GM21367 (cell line): Measurements from ENCODE around the gene RANBP10.
"Not testable (repeated sequence)": the region's sequence is repeated elsewhere in the genome, so short reads cannot be mapped to it uniquely, and the experiment has no call there.

ENCODE experiments used
- ATAC-seq: cut with Tn5 transposase; IDR thresholded peaks from one replicate; pipeline ENCODE4 v1.9.1; 2021; ENCODE audit not compliant: unreplicated experiment

The RANBP10 gene

DNA sequence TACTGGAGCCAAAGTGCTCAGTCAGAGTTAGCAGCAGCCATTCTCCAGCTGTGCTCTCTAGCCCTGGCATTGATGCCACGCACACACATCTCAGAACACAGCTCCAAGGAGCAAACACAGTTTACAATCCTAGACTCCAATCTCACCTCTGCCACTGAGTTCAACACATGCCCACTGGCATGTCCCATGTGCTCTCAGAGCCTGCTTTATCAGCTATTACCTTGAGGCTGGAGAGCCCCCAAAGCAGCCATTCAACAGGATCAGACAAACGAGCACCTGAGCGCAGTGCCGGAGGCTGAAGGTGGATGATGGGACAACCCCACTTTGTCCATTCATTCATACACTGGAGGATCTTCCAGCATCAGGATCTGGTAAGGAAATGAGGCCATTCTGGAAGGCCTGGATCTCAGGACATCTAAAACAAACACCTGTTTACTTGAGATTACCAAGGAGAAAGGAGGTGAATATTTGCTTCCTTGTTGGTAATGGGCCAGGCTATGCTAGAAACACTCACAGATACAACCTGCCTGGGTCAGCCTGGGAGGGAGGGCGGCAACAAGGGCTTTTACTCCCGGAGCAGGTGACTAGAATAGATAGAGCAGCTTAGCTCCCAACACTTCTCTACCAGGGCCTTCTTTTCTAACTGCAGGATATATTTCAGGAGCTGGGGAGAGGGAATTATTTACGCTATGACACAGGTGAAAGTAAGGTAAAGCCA is 25.4 kb downstream of the RANBP10 start:
- no peak for ATAC-seq

DNA sequence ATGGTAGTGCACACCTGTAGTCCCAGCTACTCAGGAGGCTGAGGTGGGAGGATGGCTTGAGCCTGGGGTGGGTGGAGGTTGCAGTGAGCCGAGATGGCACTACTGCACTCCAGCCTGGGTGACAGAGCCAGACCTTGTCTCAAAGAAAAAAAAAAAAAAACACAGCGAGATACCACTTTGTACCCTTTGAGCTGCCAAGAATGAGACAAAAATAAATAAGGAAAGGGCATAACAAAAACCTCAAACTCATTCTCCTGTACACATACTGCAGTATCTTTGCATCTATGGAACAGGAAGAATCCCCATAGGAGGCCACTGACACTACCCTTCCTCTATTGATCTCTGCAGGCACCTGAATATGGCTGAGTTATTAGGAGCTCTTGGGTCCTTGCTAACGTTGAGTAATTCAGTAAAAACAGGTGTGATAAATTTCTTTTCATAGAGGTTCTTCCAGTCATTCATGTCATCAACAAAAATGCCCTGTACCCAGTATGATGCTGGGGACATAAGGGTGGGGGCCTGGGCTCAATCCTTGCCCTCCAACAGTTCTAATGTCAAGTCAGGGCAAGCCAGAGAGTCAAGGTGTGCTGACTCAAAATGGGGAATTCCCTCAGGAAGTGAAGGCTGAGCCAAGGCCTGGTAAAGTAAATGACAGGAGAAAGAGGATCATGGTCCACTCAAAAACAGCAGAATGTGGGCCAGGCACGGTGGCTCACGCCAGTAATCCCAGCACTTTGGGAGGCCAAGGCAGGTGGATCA is 26.9 kb downstream of the RANBP10 start:
- ATAC-seq, result no peak

DNA sequence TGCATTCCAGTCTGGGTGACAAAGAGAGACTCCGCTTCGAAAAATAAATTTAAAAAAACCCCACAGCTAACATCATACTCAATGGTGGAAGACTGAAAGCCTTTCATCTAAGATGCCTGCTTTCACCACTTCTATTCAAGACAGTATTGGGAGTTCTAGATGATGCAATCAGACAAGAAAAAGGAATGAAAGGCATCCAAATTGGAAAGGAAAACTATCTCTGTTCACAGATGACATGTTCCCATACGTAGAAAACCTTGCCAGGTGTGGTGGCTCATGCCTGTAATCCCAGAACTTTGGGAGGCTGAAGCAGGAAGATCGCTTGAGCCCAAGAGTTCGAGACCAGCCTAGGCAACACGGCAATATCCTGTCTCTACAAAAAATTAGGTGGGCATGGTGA is 31.1 kb downstream of the RANBP10 start:
- no peak for ATAC-seq

DNA sequence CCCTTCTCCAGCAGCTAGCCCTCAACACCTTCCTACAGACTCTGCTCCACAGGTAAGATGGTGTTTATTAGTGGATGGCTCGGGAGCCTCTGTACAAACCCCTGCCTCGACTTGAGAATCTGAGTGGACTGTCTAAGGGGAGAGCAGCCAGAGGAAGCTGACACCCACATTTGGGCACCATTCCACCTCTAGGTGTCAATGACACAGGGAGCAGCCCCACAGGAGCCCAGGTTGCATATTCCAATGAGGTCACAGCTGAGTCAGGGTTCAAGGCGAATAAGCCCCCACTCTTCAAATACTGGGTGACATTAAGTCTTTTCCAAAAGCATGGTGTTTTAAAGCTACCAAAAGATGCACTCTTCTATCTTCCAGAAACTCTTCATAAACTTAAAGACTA is 31.9 kb downstream of the RANBP10 start:
- no peak for ATAC-seq

DNA sequence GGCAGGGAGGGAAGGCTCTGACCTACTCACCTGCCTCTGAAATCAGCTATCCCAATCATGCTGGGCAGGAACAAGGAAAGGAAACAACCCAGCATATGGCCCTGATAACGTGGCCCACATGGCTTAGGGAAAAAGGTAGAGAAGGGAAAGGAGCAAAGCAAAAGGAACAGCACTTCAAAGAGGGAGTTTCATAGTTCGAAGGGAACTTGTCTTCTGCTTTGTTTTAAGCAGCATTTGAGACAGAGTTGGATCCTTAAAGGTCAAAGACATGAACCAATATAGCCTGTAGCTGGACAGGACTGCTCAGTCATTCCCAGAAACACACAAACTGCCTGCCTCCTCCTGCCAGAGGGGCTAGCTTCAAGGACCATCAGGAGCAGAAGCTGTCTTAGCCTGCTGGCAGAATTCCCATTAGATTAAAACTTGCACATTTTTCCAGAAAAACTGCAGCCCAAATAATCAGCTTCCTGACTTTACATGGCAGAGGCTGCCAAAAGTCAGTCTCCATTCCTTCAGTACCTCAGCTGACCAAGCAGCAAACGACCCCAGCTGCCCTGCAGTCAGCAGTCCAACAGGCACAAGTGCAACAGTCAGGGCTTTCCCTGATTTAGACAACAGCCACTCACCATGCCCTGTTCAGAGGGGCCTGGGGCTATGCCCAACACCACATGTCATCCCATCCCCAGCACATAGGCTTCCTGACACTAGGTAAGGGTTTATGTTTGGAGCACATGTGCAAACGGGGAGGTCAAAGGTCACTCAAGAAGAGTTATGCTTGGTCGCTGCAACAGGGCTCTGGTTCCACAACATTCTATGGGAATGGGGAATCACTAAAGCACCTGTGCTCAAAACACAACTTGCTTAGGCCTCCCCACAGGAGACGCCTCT is 32.5 kb downstream of the RANBP10 start:
- ATAC-seq, result no peak

DNA sequence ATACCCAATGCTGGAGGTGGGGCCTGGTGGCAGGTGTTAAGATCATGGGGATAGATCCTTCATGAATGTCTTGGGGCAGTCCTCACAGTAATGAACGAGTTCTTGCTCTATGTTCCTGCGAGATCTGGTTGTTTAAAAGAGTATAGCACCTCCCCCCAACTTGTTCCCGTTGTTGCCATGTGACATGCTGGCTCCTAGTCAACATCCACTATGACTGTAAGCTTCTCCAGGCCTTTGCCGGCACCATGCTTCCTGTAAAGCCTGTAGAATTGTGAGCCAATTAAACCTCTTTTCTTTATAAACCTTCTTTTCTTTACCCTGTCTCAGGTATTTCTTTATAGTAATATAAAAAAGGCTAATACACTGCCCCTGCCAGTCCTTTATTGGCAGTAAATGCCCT is 33.3 kb downstream of the RANBP10 start:
- no peak for ATAC-seq

DNA sequence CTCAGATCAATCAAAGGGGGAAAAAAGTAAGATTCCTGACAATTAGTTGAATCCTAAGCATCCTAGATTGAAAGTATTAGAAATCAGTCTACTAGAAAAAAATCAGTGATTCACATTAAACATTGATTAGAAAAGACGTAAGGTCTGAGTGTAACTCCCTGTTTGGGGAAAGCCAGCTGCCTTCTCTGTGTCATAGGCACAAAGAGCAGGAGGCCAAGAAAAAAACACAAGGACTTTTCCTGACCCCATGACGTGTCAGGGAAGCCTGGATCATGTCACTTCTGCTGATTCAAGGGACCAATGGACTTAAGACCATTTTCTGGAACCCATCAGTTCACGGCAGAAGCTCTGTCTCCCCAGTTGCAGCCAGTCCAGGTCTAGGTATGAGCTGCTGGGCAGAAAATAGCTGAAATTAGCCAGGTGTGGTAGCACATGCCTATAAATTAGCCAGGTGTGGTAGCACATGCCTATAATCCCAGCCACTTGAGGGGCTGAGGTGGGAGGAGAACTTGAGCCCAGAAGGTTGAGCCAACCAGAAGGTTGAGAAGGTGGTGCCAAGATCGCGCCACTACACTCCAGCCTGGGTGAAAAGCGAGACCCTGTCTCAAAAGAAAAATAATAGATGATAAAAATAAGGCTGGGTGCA is 35.9 kb downstream of the RANBP10 start:
- no peak for ATAC-seq

DNA sequence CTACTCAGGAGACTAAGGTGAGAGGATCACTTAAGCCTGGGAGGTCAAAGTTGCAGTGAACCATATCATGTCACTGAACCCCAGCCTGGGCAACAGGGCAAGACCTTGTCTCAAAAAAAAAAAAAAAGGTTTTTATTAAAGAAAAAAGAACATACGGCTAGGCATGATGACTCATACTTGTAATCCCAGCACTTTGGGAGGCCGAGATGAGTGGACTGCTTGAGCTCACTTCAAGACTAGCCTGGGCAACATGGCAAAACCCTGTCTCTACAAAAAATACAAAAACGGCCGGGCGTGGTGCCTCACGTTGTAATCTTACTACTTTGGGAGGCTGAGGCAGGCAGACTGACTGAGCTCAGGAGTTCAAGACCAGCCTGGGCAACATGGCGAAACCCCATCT is 38.4 kb downstream of the RANBP10 start:
- ATAC-seq, result no peak

DNA sequence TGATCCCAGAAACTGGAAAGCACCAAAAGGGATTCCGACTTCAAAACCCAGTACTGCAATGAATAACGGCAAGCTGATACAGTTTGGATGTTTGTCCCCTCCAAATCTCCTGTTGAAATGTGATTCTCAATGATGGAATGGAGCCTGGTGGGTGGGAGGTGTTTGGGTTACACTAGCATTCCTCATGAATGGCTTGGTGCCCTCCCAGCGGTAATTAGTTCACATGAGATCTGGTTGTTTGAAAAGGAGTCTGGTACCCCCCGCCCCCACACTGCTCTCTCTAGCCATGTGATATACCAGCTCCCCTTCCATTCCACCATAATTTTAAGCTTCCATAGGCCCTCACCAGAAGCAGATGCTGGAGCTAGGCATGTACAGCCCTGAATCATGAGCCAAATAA is 40.1 kb downstream of the RANBP10 start:
- no peak for ATAC-seq

DNA sequence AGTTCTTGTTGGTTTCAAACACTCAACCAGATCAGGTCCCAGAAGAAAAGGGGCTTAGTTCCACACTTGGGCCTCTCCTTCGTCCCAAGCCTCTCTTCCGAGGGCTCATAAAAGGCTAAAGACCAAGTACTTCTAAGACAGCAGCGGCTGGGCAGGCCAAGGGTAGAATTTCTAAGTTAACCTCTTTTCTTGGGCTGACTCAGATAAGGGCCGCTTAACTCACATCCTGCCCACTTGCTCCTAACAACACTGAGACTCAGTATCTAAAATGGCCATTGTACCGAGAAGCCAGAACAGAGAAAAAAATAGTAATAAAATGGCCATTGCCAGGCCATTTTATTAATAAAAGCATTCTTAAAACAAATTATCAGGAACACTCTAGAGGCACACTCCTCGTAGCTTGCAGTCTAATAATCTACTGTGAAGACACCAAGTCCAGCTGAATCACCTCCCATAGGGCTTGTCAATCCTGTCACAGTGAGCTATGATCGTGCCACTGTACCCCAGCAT is 42.1 kb downstream of the RANBP10 start:
- no peak for ATAC-seq

DNA sequence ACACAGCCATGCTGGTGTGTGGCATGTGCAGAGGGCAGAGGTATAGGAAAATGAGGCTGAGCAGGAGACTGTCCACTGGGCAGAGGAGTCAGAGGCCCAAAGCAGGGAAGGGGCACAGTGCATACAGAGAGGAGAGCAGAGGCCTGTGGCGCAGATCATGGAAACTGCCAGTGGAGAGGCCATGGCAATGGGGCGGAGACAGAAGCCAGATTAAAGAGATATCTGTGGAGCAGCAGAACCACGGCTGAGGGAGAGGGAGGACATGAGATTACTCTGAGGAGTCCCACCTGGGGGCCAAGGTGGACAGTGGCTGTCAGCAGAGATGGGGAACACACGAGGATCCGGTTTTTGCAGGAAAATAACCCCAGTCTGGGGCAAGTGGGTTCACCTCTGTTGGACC is 43.3 kb downstream of the RANBP10 start:
- no peak for ATAC-seq

DNA sequence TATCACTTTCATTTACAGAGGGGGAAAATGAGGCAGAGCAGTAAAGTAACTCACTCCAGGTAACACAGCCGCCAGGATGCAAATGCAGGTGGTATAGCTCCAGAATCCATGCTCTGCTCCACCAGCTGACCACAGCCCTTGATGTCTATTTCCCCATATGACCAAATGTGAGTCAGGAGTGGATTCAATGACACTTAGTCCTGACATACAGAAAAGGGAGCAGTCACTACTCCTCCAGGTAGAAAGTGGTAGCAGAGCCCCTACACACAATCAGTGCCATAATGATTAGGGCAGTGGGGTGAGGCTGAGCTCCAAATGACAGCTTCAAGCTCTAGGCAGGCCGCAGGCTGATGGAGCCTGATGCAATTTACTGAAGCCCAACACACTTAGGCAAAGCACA is 44.0 kb downstream of the RANBP10 start:
- ATAC-seq, result no peak

DNA sequence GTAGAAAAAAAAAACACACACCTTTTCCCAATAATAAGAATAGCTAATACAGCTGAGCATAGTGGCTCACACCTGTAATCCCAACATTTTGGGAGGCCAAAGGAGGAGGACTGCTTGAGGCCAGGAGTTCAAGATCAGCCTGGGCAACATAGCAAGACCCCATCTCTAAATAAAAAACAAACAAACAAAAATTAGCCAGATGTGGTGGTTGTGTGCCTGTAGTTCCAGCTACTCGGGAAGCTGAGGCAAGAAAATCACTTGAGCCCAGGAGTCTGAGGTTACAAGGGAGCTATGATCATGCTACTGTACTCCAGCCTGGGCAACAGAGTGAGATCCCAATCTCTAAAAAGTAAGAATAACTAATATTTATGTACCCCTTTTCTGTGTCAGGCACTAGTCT is 44.4 kb downstream of the RANBP10 start:
- ATAC-seq, result no peak

DNA sequence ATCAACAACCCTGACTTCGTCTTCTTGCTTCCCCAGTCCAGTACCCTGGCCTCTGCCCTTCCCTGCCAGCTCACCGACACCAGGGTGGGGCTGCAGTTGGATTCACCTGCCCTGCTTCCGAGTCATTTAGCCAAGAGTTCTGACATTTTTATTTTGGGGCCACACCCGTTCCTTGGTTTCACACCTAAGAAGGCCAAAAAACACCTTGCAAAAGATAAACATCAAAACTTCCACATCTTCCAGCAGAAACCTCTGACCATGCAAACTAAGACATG is 45.5 kb downstream of the RANBP10 start:
- no peak for ATAC-seq

DNA sequence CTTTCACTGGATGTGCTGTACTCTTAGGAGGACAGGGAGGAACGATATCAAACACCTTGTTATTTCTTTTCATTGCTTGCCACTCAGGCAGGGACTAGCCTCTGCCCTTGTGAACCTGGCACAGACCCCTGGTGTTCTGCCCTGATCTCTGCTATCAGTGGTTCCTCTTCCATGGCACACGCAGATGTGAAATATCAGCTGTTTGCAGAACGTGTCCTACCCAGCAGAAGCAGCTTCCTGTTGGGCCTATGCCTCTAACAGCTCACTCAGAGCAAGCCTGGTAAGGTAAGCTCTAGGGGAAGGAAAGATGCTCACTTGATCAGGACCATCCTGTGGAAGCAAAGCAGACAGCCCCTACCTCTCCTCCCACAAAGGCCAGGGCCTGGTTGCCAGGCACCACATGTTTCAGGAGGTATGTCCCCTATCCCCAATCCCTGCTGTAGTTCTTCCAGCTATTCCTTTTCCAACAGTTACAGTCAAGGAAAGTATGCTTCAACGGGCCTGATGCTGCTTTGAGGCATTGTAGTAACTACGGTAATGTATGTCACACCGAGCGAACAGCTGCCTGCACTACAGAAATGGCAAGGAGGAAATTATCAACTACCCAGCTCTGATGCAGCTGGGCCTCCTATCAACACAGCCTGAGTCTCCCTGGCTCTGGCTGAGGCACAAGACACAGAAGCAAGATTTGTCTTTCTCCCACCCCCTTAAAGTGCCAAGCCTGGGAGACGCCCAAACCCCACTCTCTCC is 46.0 kb downstream of the RANBP10 start:
- no peak for ATAC-seq

DNA sequence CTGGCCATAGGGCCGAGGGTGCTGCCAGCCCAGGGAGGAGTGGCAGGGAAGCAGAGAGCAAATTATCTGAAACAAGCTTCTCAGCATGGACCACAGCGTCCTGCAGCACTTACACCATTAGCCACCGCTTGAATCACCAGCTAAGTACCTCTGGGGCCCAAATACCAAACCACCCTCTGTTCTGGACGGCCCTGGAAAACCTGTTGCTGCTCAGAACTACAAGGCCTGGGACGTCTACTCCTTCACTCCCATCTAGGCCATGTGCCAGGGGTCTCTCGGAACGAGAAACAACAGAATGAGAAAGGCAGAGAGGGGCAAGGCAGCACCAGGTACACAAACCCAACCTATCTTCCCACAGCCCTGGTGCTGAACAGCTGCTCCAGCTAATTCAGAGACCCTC is 47.4 kb downstream of the RANBP10 start:
- no peak for ATAC-seq

DNA sequence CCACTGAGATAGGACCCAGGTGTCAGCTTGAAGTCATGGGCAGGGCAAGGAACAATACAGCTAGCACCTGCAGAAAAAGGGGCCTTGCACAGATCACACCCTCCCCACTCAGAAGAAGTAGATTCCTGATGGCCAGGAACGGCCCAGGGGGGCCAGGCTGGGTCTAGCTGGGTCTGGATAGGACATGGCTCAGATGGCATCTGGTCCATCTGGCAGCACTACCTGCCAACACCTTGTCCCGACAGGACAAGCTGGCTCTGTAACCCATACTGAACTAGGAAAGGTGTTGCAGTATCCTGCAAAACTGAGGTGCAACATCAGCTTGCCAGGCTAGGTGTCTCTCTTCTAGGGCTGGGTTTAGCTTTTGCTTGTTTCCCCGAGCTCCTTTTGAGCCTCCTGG is 48.4 kb downstream of the RANBP10 start:
- no peak for ATAC-seq

DNA sequence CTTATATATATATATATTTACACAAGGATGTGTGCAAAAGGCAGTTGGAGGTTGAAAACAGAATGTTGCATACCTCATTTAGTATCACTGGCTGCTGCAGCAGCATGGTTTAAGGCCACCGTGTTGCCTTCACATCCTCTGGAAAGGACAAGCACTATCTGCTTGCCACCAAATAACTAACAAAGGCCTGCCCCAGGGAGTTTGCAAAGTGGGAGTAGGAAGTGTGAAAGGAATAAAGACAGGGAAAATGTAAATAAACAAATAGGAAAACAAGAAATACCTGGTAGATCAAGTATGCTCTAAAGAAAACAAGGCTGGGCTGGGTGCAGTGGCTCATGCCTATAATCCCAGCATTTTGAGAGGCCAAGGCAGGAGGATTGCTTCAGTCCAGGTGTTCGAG is 53.7 kb downstream of the RANBP10 start:
- ATAC-seq, result no peak

DNA sequence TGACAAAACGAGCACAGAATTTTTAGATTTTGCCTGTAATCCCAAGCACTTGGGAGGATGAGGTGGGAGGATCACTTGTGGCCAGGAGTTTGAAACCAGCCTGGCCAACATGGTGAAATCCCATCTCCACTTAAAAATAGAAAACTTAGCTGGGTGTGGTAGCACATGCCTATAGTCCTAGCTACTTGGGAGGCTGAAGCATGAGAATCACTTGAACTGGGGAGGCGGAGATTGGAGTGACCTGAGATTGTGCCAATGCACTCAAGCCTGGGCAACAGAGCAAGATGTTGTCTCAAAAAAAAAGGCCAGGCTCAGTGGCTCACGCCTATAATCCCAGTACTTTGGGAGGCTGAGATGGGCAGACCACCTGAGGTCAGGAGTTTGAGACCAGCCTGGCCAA is 55.0 kb downstream of the RANBP10 start:
- ATAC-seq, result not testable (repeated sequence)

DNA sequence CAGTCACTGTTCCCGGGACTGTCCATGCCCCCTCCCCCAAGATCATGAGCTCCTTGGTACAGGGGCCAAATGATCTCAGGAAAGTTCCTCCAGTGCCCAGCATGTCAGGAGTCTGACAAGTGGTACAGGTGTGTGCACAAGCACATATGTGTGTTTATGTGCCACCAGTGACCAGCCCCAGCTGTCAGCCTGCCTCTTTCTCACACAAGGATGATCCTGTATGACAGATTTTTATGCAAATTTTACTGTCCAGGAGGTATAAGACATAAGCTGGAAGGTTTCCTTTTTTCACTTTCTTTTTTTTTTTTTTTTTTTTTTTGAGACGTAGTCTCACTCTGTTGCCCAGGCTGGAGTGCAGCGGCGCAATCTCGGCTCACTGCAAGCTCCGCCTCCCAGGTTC is 55.9 kb downstream of the RANBP10 start:
- peak; percentile 74 for ATAC-seq
